ENCODE data around the gene DISC1. TPM values are rescaled to one million over a fixed set of nuclear protein-coding genes. Genes with fewer than 3 reads are reported as not detected.
"Not testable (repeated sequence)": the region's sequence is repeated elsewhere in the genome, so short reads cannot be mapped to it uniquely, and the experiment has no call there.

The DISC1 gene
- total RNA-seq, 1 donor from 2014 or later: 13.6 TPM

GRCh38 chr1:231727171-231727570, 100.6 kb downstream of the DISC1 start:
- no peaks in the 10 kb centered on the region for H3K9me3 ChIP-seq
- no peak overlapping the region for H3K4me3 ChIP-seq
- TF ChIP-seq, protein P1, sequence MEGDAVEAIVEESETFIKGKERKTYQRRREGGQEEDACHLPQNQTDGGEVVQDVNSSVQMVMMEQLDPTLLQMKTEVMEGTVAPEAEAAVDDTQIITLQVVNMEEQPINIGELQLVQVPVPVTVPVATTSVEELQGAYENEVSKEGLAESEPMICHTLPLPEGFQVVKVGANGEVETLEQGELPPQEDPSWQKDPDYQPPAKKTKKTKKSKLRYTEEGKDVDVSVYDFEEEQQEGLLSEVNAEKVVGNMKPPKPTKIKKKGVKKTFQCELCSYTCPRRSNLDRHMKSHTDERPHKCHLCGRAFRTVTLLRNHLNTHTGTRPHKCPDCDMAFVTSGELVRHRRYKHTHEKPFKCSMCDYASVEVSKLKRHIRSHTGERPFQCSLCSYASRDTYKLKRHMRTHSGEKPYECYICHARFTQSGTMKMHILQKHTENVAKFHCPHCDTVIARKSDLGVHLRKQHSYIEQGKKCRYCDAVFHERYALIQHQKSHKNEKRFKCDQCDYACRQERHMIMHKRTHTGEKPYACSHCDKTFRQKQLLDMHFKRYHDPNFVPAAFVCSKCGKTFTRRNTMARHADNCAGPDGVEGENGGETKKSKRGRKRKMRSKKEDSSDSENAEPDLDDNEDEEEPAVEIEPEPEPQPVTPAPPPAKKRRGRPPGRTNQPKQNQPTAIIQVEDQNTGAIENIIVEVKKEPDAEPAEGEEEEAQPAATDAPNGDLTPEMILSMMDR (IDR thresholded peaks at IDR 0.05): no peak
- intact Hi-C loops (cut with DNase I): no loop called here
- H3K27me3 ChIP-seq (ENCODE audit: low read depth): no peaks in the 10 kb centered on the region
- peaks cover 7% of the 10 kb centered on the region for H3K4me1 ChIP-seq
- ATAC-seq: no peak
- no peak for DNase-seq
- no peak overlapping the region for H3K27ac ChIP-seq
- no peaks in the 10 kb centered on the region for H3K36me3 ChIP-seq

DNA sequence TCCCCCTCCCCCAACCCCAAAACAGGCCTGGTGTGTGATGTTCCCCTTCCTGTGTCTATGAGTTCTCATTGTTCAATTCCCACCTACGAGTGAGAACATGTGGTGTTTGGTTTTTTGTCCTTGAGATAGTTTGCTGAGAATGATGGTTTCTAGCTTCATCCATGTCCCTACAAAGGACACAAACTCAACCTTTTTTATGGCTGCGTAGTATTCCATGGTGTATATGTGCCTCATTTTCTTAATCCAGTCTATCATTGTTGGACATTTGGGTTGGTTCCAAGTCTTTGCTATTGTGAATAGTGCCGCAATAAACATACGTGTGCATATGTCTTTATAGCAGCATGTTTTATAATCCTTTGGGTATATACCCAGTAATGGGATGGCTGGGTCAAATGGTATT, 102.4 kb downstream of the DISC1 start:
- H3K4me1 ChIP-seq; H3K36me3 ChIP-seq; H3K27ac ChIP-seq; H3K4me3 ChIP-seq; intact Hi-C loops (cut with DNase I); DNase-seq; H3K9me3 ChIP-seq; H3K27me3 ChIP-seq (ENCODE audit: low read depth); ATAC-seq: not testable (repeated sequence)

- TF ChIP-seq, protein P1 (IDR thresholded peaks at IDR 0.05): no peak
- no peaks in the 10 kb centered on the region for H3K36me3 ChIP-seq
- DNase-seq (no peak), ATAC-seq (no peak)
- no peaks in the 10 kb centered on the region for H3K9me3 ChIP-seq
- H3K27me3 ChIP-seq (ENCODE audit: low read depth): no peaks in the 10 kb centered on the region
- H3K4me3 ChIP-seq: no peak overlapping the region
- peaks cover 7% of the 10 kb centered on the region for H3K4me1 ChIP-seq
- intact Hi-C loops (cut with DNase I): no loop called here
- H3K27ac ChIP-seq: no peak overlapping the region
Observed at GRCh38 chr1:231729544-231729943, 103.0 kb downstream of the DISC1 start.

DNA sequence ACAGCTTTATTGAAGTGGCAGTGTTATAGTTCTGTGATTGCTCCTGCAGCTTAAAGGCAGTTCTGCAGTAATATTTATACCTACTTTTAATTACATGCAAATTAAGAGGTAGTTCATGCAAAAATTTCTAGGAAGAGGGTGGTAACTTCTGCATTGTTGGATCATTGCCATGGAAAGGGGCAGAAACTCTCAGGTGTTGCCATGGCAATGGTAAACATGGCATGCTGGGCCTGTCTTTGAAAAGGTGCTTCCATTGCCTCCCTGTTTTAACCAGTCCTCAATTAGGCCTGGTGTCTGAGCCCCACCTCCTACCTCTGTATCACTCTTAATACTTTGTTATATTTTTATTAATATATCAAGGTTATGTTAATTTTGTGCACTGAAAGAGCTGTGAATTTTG, 104.7 kb downstream of the DISC1 start:
- no peak overlapping the region for H3K4me3 ChIP-seq
- no peaks in the 10 kb centered on the region for H3K9me3 ChIP-seq
- DNase-seq (no peak), ATAC-seq (no peak)
- TF ChIP-seq, protein P1 (IDR thresholded peaks at IDR 0.05): no peak
- no peaks in the 10 kb centered on the region for H3K27me3 ChIP-seq (ENCODE audit: low read depth)
- peaks cover 5% of the 10 kb centered on the region for H3K4me1 ChIP-seq
- H3K27ac ChIP-seq: no peak overlapping the region
- no peaks in the 10 kb centered on the region for H3K36me3 ChIP-seq
- intact Hi-C loops (cut with DNase I): no loop called here

GRCh38 chr1:231733063-231733462, 106.5 kb downstream of the DISC1 start:
- Histone ChIP-seq H3K4me1 (no peaks in the 10 kb centered on the region), H3K36me3 (no peaks in the 10 kb centered on the region), H3K9me3 (no peaks in the 10 kb centered on the region), H3K27me3 (ENCODE audit: low read depth) (no peaks in the 10 kb centered on the region), H3K4me3 (no peak overlapping the region), H3K27ac (no peak overlapping the region)
- TF ChIP-seq, protein P1 (IDR thresholded peaks at IDR 0.05): no peak
- no peak for ATAC-seq
- intact Hi-C loops (cut with DNase I): no loop called here
- DNase-seq: no peak

DNA sequence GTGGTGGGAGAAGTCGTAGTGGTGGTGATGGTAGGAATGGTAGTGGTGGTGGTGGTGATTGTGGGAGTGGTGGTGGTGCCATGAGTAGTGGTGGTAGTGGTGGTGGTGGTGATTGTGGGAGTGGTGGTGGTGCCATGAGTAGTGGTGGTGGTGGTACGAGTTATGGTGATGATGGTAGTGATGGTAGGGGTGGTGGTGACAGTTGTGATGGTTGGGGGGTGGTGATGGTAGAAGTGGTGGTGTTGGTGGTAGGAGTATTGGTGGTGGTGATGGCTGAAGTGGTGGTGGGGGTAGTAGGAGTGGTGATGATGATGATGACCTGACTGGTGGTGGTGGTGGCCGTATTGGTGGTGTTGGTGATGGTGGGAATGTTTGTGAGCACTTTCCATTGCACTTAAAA, 107.1 kb downstream of the DISC1 start:
- H3K9me3 ChIP-seq: no peaks in the 10 kb centered on the region
- TF ChIP-seq, protein P1 (IDR thresholded peaks at IDR 0.05): no peak
- ATAC-seq (no peak), DNase-seq (no peak)
- no peak overlapping the region for H3K27ac ChIP-seq
- H3K27me3 ChIP-seq (ENCODE audit: low read depth): no peaks in the 10 kb centered on the region
- H3K4me3 ChIP-seq: no peak overlapping the region
- H3K36me3 ChIP-seq: no peaks in the 10 kb centered on the region
- intact Hi-C loops (cut with DNase I): no loop called here
- no peaks in the 10 kb centered on the region for H3K4me1 ChIP-seq

All from lower lobe of right lung (tissue), 2 donors.